IMR-90 (cell line): ENCODE measurements around the gene PLEKHD1.

ENCODE experiments used
- BHLHE40 ChIP-seq: fragments of 150-350 bp; IDR thresholded peaks from 2 replicates; pipeline ENCODE4 v1.6.1; 2016; ENCODE audit warnings: mild to moderate bottlenecking, low read depth, low read length
- CEBPB ChIP-seq: IDR thresholded peaks from 2 replicates; pipeline ENCODE4 v1.6.1; 2012; ENCODE audit warnings: low read depth, low read length, improper control_type of control experiment
- CHD1 ChIP-seq: IDR thresholded peaks from 2 replicates; pipeline ENCODE4 v1.6.1; 2012; ENCODE audit warnings: low read depth, low read length, improper control_type of control experiment
- ELK1 ChIP-seq: fragments of 150-350 bp; IDR thresholded peaks from 2 replicates; pipeline ENCODE4 v1.6.1; 2016; ENCODE audit warnings: low read depth, mild to moderate bottlenecking, low read length, moderate library complexity, borderline replicate concordance
- FOS ChIP-seq: fragments of 150-350 bp; IDR thresholded peaks from 2 replicates; pipeline ENCODE4 v1.6.1; 2016; ENCODE audit warnings: low read depth, low read length
- MAFK ChIP-seq: IDR thresholded peaks from 2 replicates; pipeline ENCODE4 v1.6.1; 2012; ENCODE audit warnings: low read depth, low read length, improper control_type of control experiment
- MXI1 ChIP-seq: IDR thresholded peaks from 2 replicates; pipeline ENCODE4 v1.6.1; 2012; ENCODE audit warnings: low read depth, mild to moderate bottlenecking, low read length, moderate library complexity, borderline replicate concordance
- POLR2A ChIP-seq: IDR thresholded peaks from 2 replicates; pipeline ENCODE4 v1.6.1; 2012; ENCODE audit warnings: mild to moderate bottlenecking, low read depth, low read length
- RAD21 ChIP-seq: IDR thresholded peaks from 2 replicates; pipeline ENCODE4 v1.6.1; 2012; ENCODE audit warnings: low read length, improper control_type of control experiment
- RCOR1 ChIP-seq: IDR thresholded peaks from 2 replicates; pipeline ENCODE4 v1.6.1; 2012; ENCODE audit warnings: mild to moderate bottlenecking, low read length, improper control_type of control experiment; ENCODE audit not compliant: insufficient replicate concordance
- RFX5 ChIP-seq: IDR thresholded peaks from 2 replicates; pipeline ENCODE4 v1.8.0; 2012; ENCODE audit warnings: low read depth, mild to moderate bottlenecking, low read length, moderate library complexity
- SMC3 ChIP-seq: fragments of 150-350 bp; IDR thresholded peaks from 2 replicates; pipeline ENCODE4 v1.6.1; 2016; ENCODE audit warnings: low read depth, mild to moderate bottlenecking, antibody characterized with exemption, low read length, moderate library complexity
- TF ChIP-seq, protein P1 (sequence below): conservative IDR thresholded peaks from 2 replicates; pipeline ENCODE4 v1.5.1; 2012; ENCODE audit warnings: mild to moderate bottlenecking, low read depth, low read length, improper control_type of control experiment

GRCh38 chr14:69487226-69487625, 2.7 kb downstream of the PLEKHD1 start:
- TF ChIP-seq POLR2A, result no peak
- TF ChIP-seq, protein P1, sequence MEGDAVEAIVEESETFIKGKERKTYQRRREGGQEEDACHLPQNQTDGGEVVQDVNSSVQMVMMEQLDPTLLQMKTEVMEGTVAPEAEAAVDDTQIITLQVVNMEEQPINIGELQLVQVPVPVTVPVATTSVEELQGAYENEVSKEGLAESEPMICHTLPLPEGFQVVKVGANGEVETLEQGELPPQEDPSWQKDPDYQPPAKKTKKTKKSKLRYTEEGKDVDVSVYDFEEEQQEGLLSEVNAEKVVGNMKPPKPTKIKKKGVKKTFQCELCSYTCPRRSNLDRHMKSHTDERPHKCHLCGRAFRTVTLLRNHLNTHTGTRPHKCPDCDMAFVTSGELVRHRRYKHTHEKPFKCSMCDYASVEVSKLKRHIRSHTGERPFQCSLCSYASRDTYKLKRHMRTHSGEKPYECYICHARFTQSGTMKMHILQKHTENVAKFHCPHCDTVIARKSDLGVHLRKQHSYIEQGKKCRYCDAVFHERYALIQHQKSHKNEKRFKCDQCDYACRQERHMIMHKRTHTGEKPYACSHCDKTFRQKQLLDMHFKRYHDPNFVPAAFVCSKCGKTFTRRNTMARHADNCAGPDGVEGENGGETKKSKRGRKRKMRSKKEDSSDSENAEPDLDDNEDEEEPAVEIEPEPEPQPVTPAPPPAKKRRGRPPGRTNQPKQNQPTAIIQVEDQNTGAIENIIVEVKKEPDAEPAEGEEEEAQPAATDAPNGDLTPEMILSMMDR, result no peak
- no peak for TF ChIP-seq FOS
- TF ChIP-seq SMC3, result no peak
- no peak for TF ChIP-seq RCOR1
- TF ChIP-seq MAFK, result no peak
- TF ChIP-seq BHLHE40, result no peak
- TF ChIP-seq RAD21, result no peak
- TF ChIP-seq CHD1, result no peak
- TF ChIP-seq MXI1, result no peak
- no peak for TF ChIP-seq RFX5
- no peak for TF ChIP-seq ELK1
- TF ChIP-seq CEBPB, result no peak
